Smooth muscle cell (in vitro differentiated cells): Measurements from ENCODE around the gene EFCAB13. TPM values are rescaled to one million over a fixed set of nuclear protein-coding genes. Genes with fewer than 3 reads are reported as not detected.

Experiments used
- DNase-seq: peaks from one replicate; lab custom pipeline; 2025; ENCODE audit not compliant: unreplicated experiment; lab: John Stamatoyannopoulos, UW
- H2AFZ ChIP-seq: fragments of 200-600 bp; sonication (generic); 2 replicates; pipeline ENCODE4 v1.6.0; 2016; ENCODE audit warnings: antibody characterized with exemption, low read depth, mild to moderate bottlenecking
- H3F3A ChIP-seq: fragments of 200-600 bp; sonication (generic); 2 replicates; pipeline ENCODE4 v1.6.0; 2017; ENCODE audit warnings: antibody characterized with exemption, low read depth
- H3K27ac ChIP-seq: fragments of 200-600 bp; sonication (generic); 2 replicates; pipeline ENCODE4 v1.5.1; 2016; ENCODE audit warnings: low read depth, mild to moderate bottlenecking
- H3K27me3 ChIP-seq: fragments of 200-600 bp; sonication (generic); 2 replicates; pipeline ENCODE4 v1.6.1; 2016; ENCODE audit warnings: low read depth, mild to moderate bottlenecking
- H3K36me3 ChIP-seq: fragments of 200-600 bp; sonication (generic); 2 replicates; pipeline ENCODE4 v1.5.1; 2016; ENCODE audit warnings: low read depth
- H3K4me1 ChIP-seq: fragments of 200-600 bp; sonication (generic); 2 replicates; pipeline ENCODE4 v1.5.1; 2016; ENCODE audit warnings: low read depth
- H3K4me2 ChIP-seq: fragments of 200-600 bp; sonication (generic); 2 replicates; pipeline ENCODE4 v1.6.0; 2016; ENCODE audit warnings: mild to moderate bottlenecking
- H3K4me3 ChIP-seq: fragments of 200-600 bp; sonication (generic); 2 replicates; pipeline ENCODE4 v1.5.1; 2016; ENCODE audit warnings: mild to moderate bottlenecking
- H3K79me2 ChIP-seq: fragments of 200-600 bp; sonication (generic); 2 replicates; pipeline ENCODE4 v1.6.0; 2016; ENCODE audit warnings: low read depth, mild to moderate bottlenecking
- H3K9ac ChIP-seq: fragments of 200-600 bp; sonication (generic); 2 replicates; pipeline ENCODE4 v1.6.0; 2016; ENCODE audit warnings: low read depth
- H3K9me3 ChIP-seq: fragments of 200-600 bp; sonication (generic); replicated peaks from 2 replicates; pipeline ENCODE4 v1.5.1; 2016; ENCODE audit warnings: low read depth
- H4K20me1 ChIP-seq: fragments of 200-600 bp; sonication (generic); 2 replicates; pipeline ENCODE4 v1.6.0; 2016; ENCODE audit warnings: low read depth
- WGBS: methylation state at CpG from one replicate; pipeline ENCODE4 v1.1.7; 2016; ENCODE audit warnings: low lambda C conversion rate; 5-methylcytosine and 5-hydroxymethylcytosine counted together
- polyA plus RNA-seq: library from polyadenylated mRNA; unstranded; fragments of >200 nt; fragmentation: Nextera tagmentation; extraction: Ambion mirVana; gene quantifications from 2 replicates; pipeline ENCODE4 v1.2.1, GENCODE V29; 2016
- total RNA-seq: library from RNA; depleted of rRNA; stranded (reverse); fragments of >200 nt; gene quantifications from 2 replicates; pipeline ENCODE4 v1.2.3, GENCODE V29; 2014
- TF ChIP-seq, protein P1 (sequence below): fragments of 200-600 bp; sonication (generic); IDR thresholded peaks from 2 replicates; pipeline ENCODE4 v1.5.1; 2017; ENCODE audit warnings: borderline replicate concordance, mild to moderate bottlenecking, antibody characterized with exemption; ENCODE audit not compliant: insufficient read depth, poor library complexity, severe bottlenecking

Gene EFCAB13
- total and polyA plus RNA-seq, 2 experiments from 2014 or later = 1.2 to 4.6 TPM

DNA sequence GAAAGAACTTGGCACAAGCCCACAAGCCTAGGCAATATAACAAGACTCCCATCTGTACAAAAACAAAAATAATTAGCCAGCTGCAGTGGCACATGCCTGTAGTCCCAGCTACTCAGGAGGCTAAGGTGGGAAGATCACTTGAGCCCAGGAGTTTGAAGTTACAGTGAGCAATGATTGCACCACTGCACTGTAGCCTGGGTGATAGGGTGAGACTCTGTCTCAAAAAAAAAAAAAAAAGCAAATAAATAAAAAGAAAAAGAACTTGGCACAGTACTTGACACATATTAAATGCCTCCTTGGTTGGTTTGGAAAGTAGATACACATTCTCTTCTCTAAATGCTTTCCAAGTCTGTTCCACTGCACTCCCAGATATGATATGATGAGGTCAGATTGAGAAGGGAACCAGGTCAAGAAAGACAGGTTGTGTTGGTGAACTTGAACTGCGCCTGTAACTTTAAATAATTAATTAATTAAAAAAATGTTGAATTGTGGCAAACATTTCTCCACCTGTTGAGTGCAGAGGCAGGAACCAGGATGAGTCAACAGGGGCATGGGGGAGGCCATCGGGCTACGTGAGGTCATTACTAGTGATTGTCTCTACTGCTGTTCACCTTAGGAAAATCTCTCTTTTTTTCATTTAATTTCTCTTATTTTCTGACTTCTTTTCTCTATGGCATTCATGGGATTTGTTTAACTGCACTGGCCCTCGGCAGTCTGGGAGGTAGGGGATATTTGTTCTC, 25.9 kb upstream of the EFCAB13 start:
- Histone ChIP-seq H2AFZ (no peak overlapping the region), H3K79me2 (no peaks in the 10 kb centered on the region), H3K9ac (no peak overlapping the region), H3K4me3 (no peak overlapping the region), H3K27ac (no peak overlapping the region), H3K36me3 (peaks cover 12% of the 10 kb centered on the region), H3K4me2 (no peak overlapping the region), H3F3A (no peaks in the 10 kb centered on the region), H4K20me1 (no peaks in the 10 kb centered on the region), H3K9me3 (no peaks in the 10 kb centered on the region), H3K4me1 (peaks cover 9% of the 10 kb centered on the region), H3K27me3 (no peaks in the 10 kb centered on the region)
- WGBS = 93% methylated on average over 4 of the region's 4 CpGs
- no peak for DNase-seq
- TF ChIP-seq, protein P1, sequence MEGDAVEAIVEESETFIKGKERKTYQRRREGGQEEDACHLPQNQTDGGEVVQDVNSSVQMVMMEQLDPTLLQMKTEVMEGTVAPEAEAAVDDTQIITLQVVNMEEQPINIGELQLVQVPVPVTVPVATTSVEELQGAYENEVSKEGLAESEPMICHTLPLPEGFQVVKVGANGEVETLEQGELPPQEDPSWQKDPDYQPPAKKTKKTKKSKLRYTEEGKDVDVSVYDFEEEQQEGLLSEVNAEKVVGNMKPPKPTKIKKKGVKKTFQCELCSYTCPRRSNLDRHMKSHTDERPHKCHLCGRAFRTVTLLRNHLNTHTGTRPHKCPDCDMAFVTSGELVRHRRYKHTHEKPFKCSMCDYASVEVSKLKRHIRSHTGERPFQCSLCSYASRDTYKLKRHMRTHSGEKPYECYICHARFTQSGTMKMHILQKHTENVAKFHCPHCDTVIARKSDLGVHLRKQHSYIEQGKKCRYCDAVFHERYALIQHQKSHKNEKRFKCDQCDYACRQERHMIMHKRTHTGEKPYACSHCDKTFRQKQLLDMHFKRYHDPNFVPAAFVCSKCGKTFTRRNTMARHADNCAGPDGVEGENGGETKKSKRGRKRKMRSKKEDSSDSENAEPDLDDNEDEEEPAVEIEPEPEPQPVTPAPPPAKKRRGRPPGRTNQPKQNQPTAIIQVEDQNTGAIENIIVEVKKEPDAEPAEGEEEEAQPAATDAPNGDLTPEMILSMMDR = no peak

DNA sequence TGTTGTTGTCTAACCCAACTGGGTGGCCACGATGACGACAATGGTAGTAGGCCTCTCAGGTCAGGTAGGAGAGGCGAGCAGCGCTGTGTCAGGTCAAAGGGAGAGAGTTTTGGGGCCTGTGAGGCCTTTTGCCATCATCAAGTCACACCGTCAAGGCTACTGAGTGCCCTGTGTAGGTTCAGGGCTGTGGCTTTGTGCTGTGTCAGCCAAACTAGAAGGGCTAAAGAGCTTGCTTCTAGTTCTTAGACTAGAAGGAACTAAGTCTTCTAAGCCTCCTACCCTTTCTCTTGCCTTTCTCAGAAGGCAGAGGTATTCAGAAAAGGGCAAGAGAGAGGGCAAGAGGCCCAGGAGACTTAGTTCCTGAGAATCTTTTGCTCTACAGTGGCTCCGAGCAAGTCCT, 25.0 kb upstream of the EFCAB13 start:
- Histone ChIP-seq H3K4me1 (peaks cover 9% of the 10 kb centered on the region), H3K27me3 (no peaks in the 10 kb centered on the region), H3K36me3 (peaks cover 12% of the 10 kb centered on the region), H2AFZ (no peak overlapping the region), H3K27ac (no peak overlapping the region), H3K9me3 (no peaks in the 10 kb centered on the region), H3K9ac (no peak overlapping the region), H4K20me1 (no peaks in the 10 kb centered on the region), H3K4me2 (no peak overlapping the region), H3F3A (no peaks in the 10 kb centered on the region), H3K79me2 (no peaks in the 10 kb centered on the region), H3K4me3 (no peak overlapping the region)
- TF ChIP-seq, protein P1 = no peak
- no peak for DNase-seq
- WGBS = 91% methylated on average over 6 of the region's 6 CpGs

DNA sequence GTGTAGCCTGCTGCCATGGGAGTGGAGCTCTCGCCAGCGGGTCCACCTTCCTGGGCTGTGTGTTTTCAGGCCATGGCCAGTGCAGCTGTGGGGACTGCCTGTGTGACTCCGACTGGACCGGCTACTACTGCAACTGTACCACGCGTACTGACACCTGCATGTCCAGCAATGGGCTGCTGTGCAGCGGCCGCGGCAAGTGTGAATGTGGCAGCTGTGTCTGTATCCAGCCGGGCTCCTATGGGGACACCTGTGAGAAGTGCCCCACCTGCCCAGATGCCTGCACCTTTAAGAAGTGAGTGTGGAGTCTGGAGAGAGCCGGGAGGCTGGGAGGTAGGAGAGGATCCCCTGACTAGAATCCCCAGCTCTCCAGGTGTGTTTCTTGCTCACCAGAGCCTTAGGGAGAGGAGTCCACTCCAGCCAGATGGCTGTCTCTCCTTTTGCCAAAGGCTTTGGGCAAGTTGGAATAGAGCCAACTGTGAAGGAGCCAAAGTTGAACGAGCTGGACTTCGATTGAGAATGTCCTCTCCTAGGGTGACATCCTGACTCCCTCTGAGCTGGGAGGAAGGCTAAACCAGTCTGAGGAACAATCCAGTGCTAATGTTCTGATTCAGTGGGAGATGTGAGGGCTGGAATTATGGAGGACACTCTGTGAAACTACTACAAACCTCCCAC, 24.4 kb upstream of the EFCAB13 start:
- Histone ChIP-seq H3K4me1 (peaks cover 9% of the 10 kb centered on the region), H3K79me2 (no peaks in the 10 kb centered on the region), H3K4me2 (no peak overlapping the region), H4K20me1 (no peaks in the 10 kb centered on the region), H3K9me3 (no peaks in the 10 kb centered on the region), H3K27ac (no peak overlapping the region), H3K4me3 (no peak overlapping the region), H2AFZ (no peak overlapping the region), H3F3A (no peaks in the 10 kb centered on the region), H3K9ac (no peak overlapping the region), H3K36me3 (peaks cover 12% of the 10 kb centered on the region), H3K27me3 (no peaks in the 10 kb centered on the region)
- no peak for DNase-seq
- 92% methylated on average over 13 of the region's 13 CpGs for WGBS
- TF ChIP-seq, protein P1 = no peak
